ENCODE results near the gene CNRIP1. TPM values are rescaled to one million over a fixed set of nuclear protein-coding genes. Genes with fewer than 3 reads are reported as not detected.

Gene CNRIP1, protein sequence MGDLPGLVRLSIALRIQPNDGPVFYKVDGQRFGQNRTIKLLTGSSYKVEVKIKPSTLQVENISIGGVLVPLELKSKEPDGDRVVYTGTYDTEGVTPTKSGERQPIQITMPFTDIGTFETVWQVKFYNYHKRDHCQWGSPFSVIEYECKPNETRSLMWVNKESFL
- 46.4 and 48.7 TPM in 2 replicates for total RNA-seq

GRCh38 chr2:68319398-68320117 is at the start of gene CNRIP1:
Gene CNRIP1 (minus strand): TSS chr2:68319949. CDS start chr2:68319400, 549 bp downstream.

DNA sequence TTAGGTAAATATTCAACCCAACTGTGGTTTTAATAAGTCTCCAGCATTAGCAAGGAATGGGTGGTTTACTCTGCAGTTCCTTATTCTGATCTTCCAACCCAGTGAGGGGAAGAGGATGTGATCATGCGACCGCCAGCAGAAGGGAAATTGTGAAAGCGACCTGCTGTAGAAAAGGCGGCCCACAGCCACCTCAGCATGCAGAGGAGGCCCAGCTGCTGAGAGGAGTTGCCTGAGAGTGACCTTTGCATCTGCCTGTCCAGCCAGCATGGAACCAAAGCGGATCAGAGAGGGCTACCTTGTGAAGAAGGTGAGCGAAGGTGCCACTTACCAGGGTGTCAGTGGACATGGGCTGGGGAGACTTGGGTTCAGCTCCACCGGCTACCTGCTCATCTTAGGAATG is 45.3 kb upstream of the CNRIP1 start, which contains the start of gene PLEK:
Gene PLEK (plus strand): TSS at position 196 of the 400 bp plus-strand sequence. CDS start 70 bp downstream, at position 266.

GRCh38 chr2:68252400-68253218 is 67.1 kb downstream of the CNRIP1 start, which contains the start of gene PPP3R1:
Gene PPP3R1 (minus strand): TSS chr2:68252532. CDS start chr2:68252127, 405 bp downstream.

Other genes starting within 250 kb of the CNRIP1 start
- gene PNO1, start 162.1 kb downstream of the CNRIP1 start, total RNA-seq: 17.0 and 23.2 TPM in 2 replicates
- gene PPP3R1, start 67.4 kb downstream of the CNRIP1 start, total RNA-seq: 27.1 and 35.8 TPM in 2 replicates
- under 0.01 and 0.10 TPM in 2 replicates for gene PLEK, start 45.3 kb upstream of the CNRIP1 start, total RNA-seq
- 0.33 and 0.48 TPM in 2 replicates for gene FBXO48, start 147.3 kb upstream of the CNRIP1 start, total RNA-seq
- gene APLF, start 147.6 kb upstream of the CNRIP1 start, total RNA-seq: 4.2 and 5.6 TPM in 2 replicates

Data from vein endothelial cell (primary cell).